K562 (cell line): ENCODE results near the gene FLRT1. TPM values are rescaled to one million over a fixed set of nuclear protein-coding genes. Genes with fewer than 3 reads are reported as not detected.
A peak's percentile ranks its signal among the peaks of the same experiment; 100 is the strongest.

Experiments used
- ATAC-seq: fragments of 200-7000 bp; cut with Tn5 transposase; 3 replicates; pipeline ENCODE4 v1.9.1; 2020; ENCODE audit warnings: moderate library complexity
- BruUV-seq: library from RNA; stranded (reverse); fragments of 400-500 nt; replicated peaks from 2 replicates; lab custom pipeline; 2021; lab: Mats Ljungman, UMichigan
- CTCF ChIA-PET: fragments of 300-600 bp; formaldehyde crosslinking; extraction: SDS; loops from one replicate; lab custom pipeline; 2021; ENCODE audit warnings: low intra/inter-chr PET ratio; lab: Yijun Ruan, JAX
- POLR2A ChIA-PET: fragments of 300-600, 350-650 bp; sonication (Branson Sonifier 250); formaldehyde crosslinking; extraction: SDS; loops from one replicate; lab custom pipeline; 2021; ENCODE audit warnings: antibody characterized with exemption, inconsistent platforms; lab: Yijun Ruan, JAX
- DNase-seq, 4 experiments: peaks; one replicate each; pipeline versions ENCODE4 v3.0.0 to v3.0.0-alpha.2; 2011 to 2018; ENCODE audit warnings: low spot score in 3 of 4, mixed read lengths in 3 of 4; ENCODE audit errors: extremely low read depth in 1 of 4
- FAIRE-seq: peaks from 2 replicates; lab custom pipeline; 2011; peaks lifted over from hg19 to GRCh38; lab: Jason Lieb, UNC
- H2AFZ ChIP-seq: 2 replicates; pipeline ENCODE4 v1.6.0; 2011; ENCODE audit warnings: low read depth, low read length, control low read depth, inconsistent platforms
- H3K27ac ChIP-seq: fragments of 200-600 bp; 3 replicates; pipeline ENCODE4 v1.8.0; 2011; ENCODE audit warnings: low read depth, mild to moderate bottlenecking, control low read depth, inconsistent platforms, low read length, moderate library complexity, mixed read lengths; ENCODE audit errors: extremely low read depth
- H3K27me3 ChIP-seq, 2 experiments: fragments of 300-600 bp in 1 of 2; 2 replicates in 1 of 2; 3 replicates in 1 of 2; pipeline versions ENCODE4 v1.6.0 to v1.8.0; 2011; ENCODE audit warnings: inconsistent platforms in 2 of 2, low read length in 2 of 2, mild to moderate bottlenecking in 1 of 2, mixed read lengths in 1 of 2, moderate library complexity in 1 of 2; ENCODE audit not compliant: control insufficient read depth in 2 of 2, insufficient read depth in 2 of 2
- H3K36me3 ChIP-seq: fragments of 300-600 bp; 3 replicates; pipeline ENCODE4 v1.8.0; 2011; ENCODE audit warnings: mild to moderate bottlenecking, low read length, inconsistent platforms; ENCODE audit not compliant: control insufficient read depth, insufficient read depth
- H3K4me1 ChIP-seq, 2 experiments: fragments of 200-600 bp in 1 of 2; replicated peaks in 1 of 2; 2 replicates in 1 of 2; 3 replicates in 1 of 2; pipeline versions ENCODE4 v1.5.1 to v1.8.0; 2011; ENCODE audit warnings: inconsistent platforms in 2 of 2, low read length in 2 of 2, mild to moderate bottlenecking in 1 of 2, mixed read lengths in 1 of 2, moderate library complexity in 1 of 2; ENCODE audit not compliant: control insufficient read depth in 2 of 2, insufficient read depth in 2 of 2
- H3K4me2 ChIP-seq: 2 replicates; pipeline ENCODE4 v1.6.1; 2011; ENCODE audit warnings: low read length, control low read depth, inconsistent platforms, mixed read lengths; ENCODE audit not compliant: insufficient read depth
- H3K4me3 ChIP-seq: fragments of 200-600 bp; sonication (generic), shearing (Covaris generic); 2 replicates; pipeline ENCODE4 v1.5.1; 2016; ENCODE audit warnings: control low read depth, inconsistent platforms
- H3K79me2 ChIP-seq: fragments of 200-600 bp; 3 replicates; pipeline ENCODE4 v1.8.0; 2011; ENCODE audit warnings: low read length, inconsistent platforms; ENCODE audit not compliant: control insufficient read depth, insufficient read depth
- H3K9ac ChIP-seq, 2 experiments: 2 replicates each; pipeline versions ENCODE4 v1.6.0 to v1.6.1; 2011; ENCODE audit warnings: low read depth in 2 of 2, low read length in 2 of 2, control low read depth in 1 of 2, inconsistent platforms in 1 of 2, mild to moderate bottlenecking in 1 of 2, mixed read lengths in 1 of 2; ENCODE audit not compliant: insufficient read depth in 1 of 2
- H3K9me1 ChIP-seq: one replicate; pipeline ENCODE4 v1.6.0; 2011; ENCODE audit warnings: inconsistent platforms, mild to moderate bottlenecking, low read length, moderate library complexity; ENCODE audit not compliant: control insufficient read depth, insufficient read depth
- H3K9me3 ChIP-seq: replicated peaks from 2 replicates; pipeline ENCODE4 v1.5.1; 2011; ENCODE audit warnings: low read depth, low read length, inconsistent platforms; ENCODE audit not compliant: control insufficient read depth, insufficient read depth
- H4K20me1 ChIP-seq: replicated peaks from 2 replicates; pipeline ENCODE4 v1.6.1; 2011; ENCODE audit warnings: low read length, inconsistent platforms, mixed read lengths; ENCODE audit not compliant: control insufficient read depth, insufficient read depth
- ASH1L ChIP-seq: fragments of 450-650 bp; IDR thresholded peaks from 2 replicates; pipeline ENCODE4 v1.6.1; 2018; ENCODE audit warnings: borderline replicate concordance, mild to moderate bottlenecking, low read depth; ENCODE audit not compliant: partially characterized antibody
- DIDO1 ChIP-seq: fragments of 450-650 bp; IDR thresholded peaks from 2 replicates; pipeline ENCODE4 v1.6.1; 2016; ENCODE audit warnings: low read depth, missing biosample characterization, missing genetic modification characterization
- FOS ChIP-seq: IDR thresholded peaks from 3 replicates; pipeline ENCODE4 v1.6.1; 2011; ENCODE audit not compliant: insufficient read length; ENCODE audit errors: extremely low read depth
- PTRF ChIP-seq: fragments of 450-650 bp; IDR thresholded peaks from 2 replicates; pipeline ENCODE4 v1.6.1; 2016; ENCODE audit warnings: mild to moderate bottlenecking, missing genetic modification characterization, missing compliant biosample characterization
- RBM17 ChIP-seq: fragments of 200-400 bp; formaldehyde crosslinking; IDR thresholded peaks from 2 replicates; pipeline ENCODE4 v1.6.1; 2017; ENCODE audit warnings: low read depth, mild to moderate bottlenecking, low read length, borderline replicate concordance
- TGIF2 ChIP-seq: sonication (generic); formaldehyde crosslinking; IDR thresholded peaks from 2 replicates; pipeline ENCODE4 v1.8.1; 2022; ENCODE audit warnings: mild to moderate bottlenecking, missing genetic modification reagents, moderate library complexity
- TRIM24 ChIP-seq, 2 experiments: fragments of 450-650 bp; IDR thresholded peaks; 2 replicates each; pipeline ENCODE4 v1.6.1; 2016
- WGBS: fragments of 100-300 bp; shearing (Covaris generic); methylation state at CpG from one replicate; pipeline ENCODE4 v1.1.6; 2016; ENCODE audit warnings: low coverage, mixed read lengths; ENCODE audit not compliant: insufficient coverage; ENCODE audit errors: missing lambda C conversion rate; 5-methylcytosine and 5-hydroxymethylcytosine counted together
- in situ Hi-C: fragments of 300-500 bp; cut with MboI; formaldehyde crosslinking; loops from 4 replicates; pipeline ENCODE4 v1.15.0; 2018; ENCODE audit warnings: inconsistent platforms, mixed read lengths
- intact Hi-C: fragments of 100-400 bp; cut with micrococcal nuclease; formaldehyde crosslinking; loops from 2 replicates; pipeline ENCODE4 v1.14.2; 2022
- polyA plus RNA-seq, 8 experiments: library from polyadenylated mRNA; depleted of rRNA in 4 of 8; stranded (reverse) in 5 of 8; unstranded in 3 of 8; fragments of >200 nt; fragmentation: Nextera tagmentation in 2 of 8; fragmentation: Illumina TruSeq in 1 of 8; extraction: Ambion mirVana in 2 of 8; extraction: Trizol in 1 of 8; gene quantifications; 2 replicates each; pipeline versions ENCODE4 v1.2.1 to v1.2.3, GENCODE V29; 2011 to 2014; ENCODE audit warnings: inconsistent platforms in 1 of 8, missing spikeins in 1 of 8
- total RNA-seq, 7 experiments: library from RNA; depleted of rRNA in 6 of 7; stranded (reverse); fragments of >200 nt in 6 of 7; fragmentation: Illumina TruSeq in 2 of 7; extraction: Trizol in 2 of 7; gene quantifications; 2 replicates each; pipeline versions ENCODE4 v1.2.1 to v1.2.3, GENCODE V29; 2011 to 2021; ENCODE audit warnings: low replicate concordance in 1 of 7
- TF ChIP-seq, protein P1 (sequence below): sonication (generic); IDR thresholded peaks from 2 replicates; pipeline ENCODE4 v1.6.1; 2016
- TF ChIP-seq, protein P2 (sequence below): fragments of 450-650 bp; IDR thresholded peaks from 2 replicates; pipeline ENCODE4 v1.7.1; 2018; ENCODE audit warnings: mild to moderate bottlenecking, low read depth; ENCODE audit not compliant: partially characterized antibody
- TF ChIP-seq, protein P3 (sequence below): IDR thresholded peaks from 3 replicates; pipeline ENCODE4 v1.6.1; 2011; ENCODE audit warnings: borderline replicate concordance, mild to moderate bottlenecking; ENCODE audit not compliant: insufficient read length, insufficient read depth
- TF ChIP-seq, protein P4 (sequence below): fragments of 450-650 bp; IDR thresholded peaks from 2 replicates; pipeline ENCODE4 v1.6.1; 2018; ENCODE audit warnings: mild to moderate bottlenecking, low read depth; ENCODE audit not compliant: partially characterized antibody
- TF ChIP-seq, protein P5 (sequence below): fragments of 450-650 bp; IDR thresholded peaks from 2 replicates; pipeline ENCODE4 v1.6.1; 2016; ENCODE audit warnings: missing biosample characterization, missing genetic modification characterization
- TF ChIP-seq, protein P6 (sequence below): fragments of 250-450 bp; sonication (Bioruptor Pico); IDR thresholded peaks from 2 replicates; pipeline ENCODE4 v1.4.0; 2020; ENCODE audit warnings: mild to moderate bottlenecking

Gene FLRT1
- total and polyA plus RNA-seq, 9 of the 15 experiments (the other 6 are each of a cell fraction or from before 2014, with no cell fraction given): not detected

DNA sequence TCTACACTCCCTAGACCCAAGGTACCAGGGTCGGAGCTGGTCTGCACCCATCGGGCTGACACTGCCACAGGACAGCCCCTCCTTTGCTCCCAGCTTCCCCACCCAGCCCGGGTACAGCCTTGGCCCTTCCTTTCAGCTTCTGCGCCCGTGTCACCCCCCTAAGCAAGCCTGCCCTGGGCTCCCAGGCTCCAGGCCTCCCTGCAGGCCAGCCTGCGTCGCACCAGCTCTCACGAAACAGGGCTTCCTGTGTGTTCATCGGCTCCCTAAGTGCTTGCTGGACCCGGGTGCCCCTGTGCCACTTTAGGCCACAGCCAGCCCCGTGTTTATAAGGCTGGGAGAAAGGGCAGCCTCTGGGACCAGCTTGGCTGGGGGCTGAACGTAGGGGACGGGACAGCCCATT, 21.1 kb downstream of the FLRT1 start:
- Histone ChIP-seq H3K9me3 (no peaks in the 10 kb centered on the region), H3K4me2 (no peak overlapping the region), H3K4me1 (peaks cover 8 to 54% of the 10 kb centered on the region in 2 experiments; a peak in 4 of 5 replicates), H3K27ac (no peak overlapping the region), H3K4me3 (no peak overlapping the region), H3K79me2 (no peaks in the 10 kb centered on the region), H2AFZ (no peak overlapping the region), H3K27me3 (no peaks in the 10 kb centered on the region), H3K9ac (peak overlapping the region in 1 of 2 experiments; percentile 35; a peak in 2 of 4 replicates), H4K20me1 (peaks cover 79% of the 10 kb centered on the region), H3K36me3 (no peaks in the 10 kb centered on the region), H3K9me1 (peaks cover 5% of the 10 kb centered on the region)
- FAIRE-seq (no peak), ATAC-seq (no peak), DNase-seq (no peak)
- no TSS peak for BruUV-seq
- ChIA-PET CTCF (no interaction called here), POLR2A (interaction anchor here (0.5 to 0.8 kb wide), 2 partner anchors 9 to 75 kb away, joined by 3 read pairs; no protein-coding TSS in a partner anchor)
- in situ Hi-C loops: no loop called here
- intact Hi-C loops: no loop called here
- WGBS: 41% methylated on average over 4 of the region's 13 CpGs
- TF ChIP-seq RBM17 (no peak), FOS (no peak), DIDO1 (tag) (no peak), PTRF (tag) (no peak), TGIF2 (CRISPR knock-in tag) (no peak), ASH1L (no peak), TRIM24 (IDR thresholded peaks at IDR 0.05) (no peak)
- TF ChIP-seq, protein P1, sequence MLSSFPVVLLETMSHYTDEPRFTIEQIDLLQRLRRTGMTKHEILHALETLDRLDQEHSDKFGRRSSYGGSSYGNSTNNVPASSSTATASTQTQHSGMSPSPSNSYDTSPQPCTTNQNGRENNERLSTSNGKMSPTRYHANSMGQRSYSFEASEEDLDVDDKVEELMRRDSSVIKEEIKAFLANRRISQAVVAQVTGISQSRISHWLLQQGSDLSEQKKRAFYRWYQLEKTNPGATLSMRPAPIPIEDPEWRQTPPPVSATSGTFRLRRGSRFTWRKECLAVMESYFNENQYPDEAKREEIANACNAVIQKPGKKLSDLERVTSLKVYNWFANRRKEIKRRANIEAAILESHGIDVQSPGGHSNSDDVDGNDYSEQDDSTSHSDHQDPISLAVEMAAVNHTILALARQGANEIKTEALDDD: no peak
- TF ChIP-seq, protein P2, sequence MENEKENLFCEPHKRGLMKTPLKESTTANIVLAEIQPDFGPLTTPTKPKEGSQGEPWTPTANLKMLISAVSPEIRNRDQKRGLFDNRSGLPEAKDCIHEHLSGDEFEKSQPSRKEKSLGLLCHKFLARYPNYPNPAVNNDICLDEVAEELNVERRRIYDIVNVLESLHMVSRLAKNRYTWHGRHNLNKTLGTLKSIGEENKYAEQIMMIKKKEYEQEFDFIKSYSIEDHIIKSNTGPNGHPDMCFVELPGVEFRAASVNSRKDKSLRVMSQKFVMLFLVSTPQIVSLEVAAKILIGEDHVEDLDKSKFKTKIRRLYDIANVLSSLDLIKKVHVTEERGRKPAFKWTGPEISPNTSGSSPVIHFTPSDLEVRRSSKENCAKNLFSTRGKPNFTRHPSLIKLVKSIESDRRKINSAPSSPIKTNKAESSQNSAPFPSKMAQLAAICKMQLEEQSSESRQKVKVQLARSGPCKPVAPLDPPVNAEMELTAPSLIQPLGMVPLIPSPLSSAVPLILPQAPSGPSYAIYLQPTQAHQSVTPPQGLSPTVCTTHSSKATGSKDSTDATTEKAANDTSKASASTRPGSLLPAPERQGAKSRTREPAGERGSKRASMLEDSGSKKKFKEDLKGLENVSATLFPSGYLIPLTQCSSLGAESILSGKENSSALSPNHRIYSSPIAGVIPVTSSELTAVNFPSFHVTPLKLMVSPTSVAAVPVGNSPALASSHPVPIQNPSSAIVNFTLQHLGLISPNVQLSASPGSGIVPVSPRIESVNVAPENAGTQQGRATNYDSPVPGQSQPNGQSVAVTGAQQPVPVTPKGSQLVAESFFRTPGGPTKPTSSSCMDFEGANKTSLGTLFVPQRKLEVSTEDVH: no peak
- TF ChIP-seq, protein P3, sequence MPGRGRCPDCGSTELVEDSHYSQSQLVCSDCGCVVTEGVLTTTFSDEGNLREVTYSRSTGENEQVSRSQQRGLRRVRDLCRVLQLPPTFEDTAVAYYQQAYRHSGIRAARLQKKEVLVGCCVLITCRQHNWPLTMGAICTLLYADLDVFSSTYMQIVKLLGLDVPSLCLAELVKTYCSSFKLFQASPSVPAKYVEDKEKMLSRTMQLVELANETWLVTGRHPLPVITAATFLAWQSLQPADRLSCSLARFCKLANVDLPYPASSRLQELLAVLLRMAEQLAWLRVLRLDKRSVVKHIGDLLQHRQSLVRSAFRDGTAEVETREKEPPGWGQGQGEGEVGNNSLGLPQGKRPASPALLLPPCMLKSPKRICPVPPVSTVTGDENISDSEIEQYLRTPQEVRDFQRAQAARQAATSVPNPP: no peak
- TF ChIP-seq, protein P4, sequence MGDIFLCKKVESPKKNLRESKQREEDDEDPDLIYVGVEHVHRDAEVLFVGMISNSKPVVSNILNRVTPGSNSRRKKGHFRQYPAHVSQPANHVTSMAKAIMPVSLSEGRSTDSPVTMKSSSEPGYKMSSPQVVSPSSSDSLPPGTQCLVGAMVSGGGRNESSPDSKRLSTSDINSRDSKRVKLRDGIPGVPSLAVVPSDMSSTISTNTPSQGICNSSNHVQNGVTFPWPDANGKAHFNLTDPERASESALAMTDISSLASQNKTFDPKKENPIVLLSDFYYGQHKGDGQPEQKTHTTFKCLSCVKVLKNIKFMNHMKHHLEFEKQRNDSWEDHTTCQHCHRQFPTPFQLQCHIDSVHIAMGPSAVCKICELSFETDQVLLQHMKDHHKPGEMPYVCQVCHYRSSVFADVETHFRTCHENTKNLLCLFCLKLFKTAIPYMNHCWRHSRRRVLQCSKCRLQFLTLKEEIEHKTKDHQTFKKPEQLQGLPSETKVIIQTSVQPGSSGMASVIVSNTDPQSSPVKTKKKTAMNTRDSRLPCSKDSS: no peak
- TF ChIP-seq, protein P5, sequence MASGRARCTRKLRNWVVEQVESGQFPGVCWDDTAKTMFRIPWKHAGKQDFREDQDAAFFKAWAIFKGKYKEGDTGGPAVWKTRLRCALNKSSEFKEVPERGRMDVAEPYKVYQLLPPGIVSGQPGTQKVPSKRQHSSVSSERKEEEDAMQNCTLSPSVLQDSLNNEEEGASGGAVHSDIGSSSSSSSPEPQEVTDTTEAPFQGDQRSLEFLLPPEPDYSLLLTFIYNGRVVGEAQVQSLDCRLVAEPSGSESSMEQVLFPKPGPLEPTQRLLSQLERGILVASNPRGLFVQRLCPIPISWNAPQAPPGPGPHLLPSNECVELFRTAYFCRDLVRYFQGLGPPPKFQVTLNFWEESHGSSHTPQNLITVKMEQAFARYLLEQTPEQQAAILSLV: no peak
- TF ChIP-seq, protein P6, sequence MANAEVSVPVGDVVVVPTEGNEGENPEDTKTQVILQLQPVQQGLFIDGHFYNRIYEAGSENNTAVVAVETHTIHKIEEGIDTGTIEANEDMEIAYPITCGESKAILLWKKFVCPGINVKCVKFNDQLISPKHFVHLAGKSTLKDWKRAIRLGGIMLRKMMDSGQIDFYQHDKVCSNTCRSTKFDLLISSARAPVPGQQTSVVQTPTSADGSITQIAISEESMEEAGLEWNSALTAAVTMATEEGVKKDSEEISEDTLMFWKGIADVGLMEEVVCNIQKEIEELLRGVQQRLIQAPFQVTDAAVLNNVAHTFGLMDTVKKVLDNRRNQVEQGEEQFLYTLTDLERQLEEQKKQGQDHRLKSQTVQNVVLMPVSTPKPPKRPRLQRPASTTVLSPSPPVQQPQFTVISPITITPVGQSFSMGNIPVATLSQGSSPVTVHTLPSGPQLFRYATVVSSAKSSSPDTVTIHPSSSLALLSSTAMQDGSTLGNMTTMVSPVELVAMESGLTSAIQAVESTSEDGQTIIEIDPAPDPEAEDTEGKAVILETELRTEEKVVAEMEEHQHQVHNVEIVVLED: no peak
